Neutrophil (primary cell): ENCODE data around the gene IL1RN.

ENCODE experiments used
- H3K27ac ChIP-seq: fragments of 200-600 bp; sonication (generic); 2 replicates; pipeline ENCODE4 v1.5.1; 2016; ENCODE audit warnings: mild to moderate bottlenecking, moderate library complexity
- H3K27me3 ChIP-seq: fragments of 200-600 bp; sonication (generic); 2 replicates; pipeline ENCODE4 v1.6.0; 2016; ENCODE audit warnings: mild to moderate bottlenecking
- H3K36me3 ChIP-seq: fragments of 200-600 bp; sonication (generic); 2 replicates; pipeline ENCODE4 v1.5.1; 2017
- H3K4me1 ChIP-seq, 2 experiments: fragments of 200-600 bp in 1 of 2; sonication (generic) in 1 of 2; 1 replicate in 1 of 2; 2 replicates in 1 of 2; pipeline versions ENCODE4 v1.5.1 to v1.6.1; 2013 to 2016; ENCODE audit warnings: low read depth in 1 of 2, low read length in 1 of 2, mild to moderate bottlenecking in 1 of 2, moderate library complexity in 1 of 2; ENCODE audit not compliant: control insufficient read depth in 1 of 2, insufficient read depth in 1 of 2
- H3K4me3 ChIP-seq, 2 experiments: fragments of 200-600 bp in 1 of 2; sonication (generic) in 1 of 2; 1 replicate in 1 of 2; 2 replicates in 1 of 2; pipeline ENCODE4 v1.5.1; 2013 to 2016; ENCODE audit warnings: low read depth in 1 of 2, low read length in 1 of 2, mild to moderate bottlenecking in 1 of 2, moderate library complexity in 1 of 2
- H3K9me3 ChIP-seq: fragments of 200-600 bp; sonication (generic); 2 replicates; pipeline ENCODE4 v1.5.1; 2016
- TF ChIP-seq, protein P1 (sequence below): fragments of 200-600 bp; sonication (generic); IDR thresholded peaks from 2 replicates; pipeline ENCODE4 v1.5.1; 2016; ENCODE audit warnings: antibody characterized with exemption

Gene IL1RN

DNA sequence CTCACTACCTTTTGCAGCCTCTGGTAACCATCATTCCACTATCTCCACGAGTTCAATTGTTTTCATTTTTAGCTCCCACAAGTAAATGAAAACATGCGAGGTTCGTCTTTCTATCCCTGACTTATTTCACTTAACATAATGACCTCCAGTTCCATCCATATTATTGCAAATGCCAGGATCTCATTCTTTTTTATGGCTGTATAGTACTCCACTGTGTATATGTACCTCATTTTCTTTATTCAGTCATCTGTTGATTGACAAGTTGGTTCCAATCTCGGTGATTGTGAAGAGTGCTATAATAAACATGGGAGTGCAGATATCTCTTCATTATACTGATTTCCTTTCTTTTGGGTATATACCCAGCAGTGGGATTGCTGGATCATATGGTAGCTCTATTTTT, 16.9 kb downstream of the IL1RN start:
- H3K9me3 ChIP-seq: no peaks in the 10 kb centered on the region
- H3K4me3 ChIP-seq: no peak overlapping the region
- no peak overlapping the region for H3K27ac ChIP-seq
- no peaks in the 10 kb centered on the region for H3K4me1 ChIP-seq
- TF ChIP-seq, protein P1, sequence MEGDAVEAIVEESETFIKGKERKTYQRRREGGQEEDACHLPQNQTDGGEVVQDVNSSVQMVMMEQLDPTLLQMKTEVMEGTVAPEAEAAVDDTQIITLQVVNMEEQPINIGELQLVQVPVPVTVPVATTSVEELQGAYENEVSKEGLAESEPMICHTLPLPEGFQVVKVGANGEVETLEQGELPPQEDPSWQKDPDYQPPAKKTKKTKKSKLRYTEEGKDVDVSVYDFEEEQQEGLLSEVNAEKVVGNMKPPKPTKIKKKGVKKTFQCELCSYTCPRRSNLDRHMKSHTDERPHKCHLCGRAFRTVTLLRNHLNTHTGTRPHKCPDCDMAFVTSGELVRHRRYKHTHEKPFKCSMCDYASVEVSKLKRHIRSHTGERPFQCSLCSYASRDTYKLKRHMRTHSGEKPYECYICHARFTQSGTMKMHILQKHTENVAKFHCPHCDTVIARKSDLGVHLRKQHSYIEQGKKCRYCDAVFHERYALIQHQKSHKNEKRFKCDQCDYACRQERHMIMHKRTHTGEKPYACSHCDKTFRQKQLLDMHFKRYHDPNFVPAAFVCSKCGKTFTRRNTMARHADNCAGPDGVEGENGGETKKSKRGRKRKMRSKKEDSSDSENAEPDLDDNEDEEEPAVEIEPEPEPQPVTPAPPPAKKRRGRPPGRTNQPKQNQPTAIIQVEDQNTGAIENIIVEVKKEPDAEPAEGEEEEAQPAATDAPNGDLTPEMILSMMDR: no peak
- no peaks in the 10 kb centered on the region for H3K36me3 ChIP-seq
- H3K27me3 ChIP-seq: no peaks in the 10 kb centered on the region

DNA sequence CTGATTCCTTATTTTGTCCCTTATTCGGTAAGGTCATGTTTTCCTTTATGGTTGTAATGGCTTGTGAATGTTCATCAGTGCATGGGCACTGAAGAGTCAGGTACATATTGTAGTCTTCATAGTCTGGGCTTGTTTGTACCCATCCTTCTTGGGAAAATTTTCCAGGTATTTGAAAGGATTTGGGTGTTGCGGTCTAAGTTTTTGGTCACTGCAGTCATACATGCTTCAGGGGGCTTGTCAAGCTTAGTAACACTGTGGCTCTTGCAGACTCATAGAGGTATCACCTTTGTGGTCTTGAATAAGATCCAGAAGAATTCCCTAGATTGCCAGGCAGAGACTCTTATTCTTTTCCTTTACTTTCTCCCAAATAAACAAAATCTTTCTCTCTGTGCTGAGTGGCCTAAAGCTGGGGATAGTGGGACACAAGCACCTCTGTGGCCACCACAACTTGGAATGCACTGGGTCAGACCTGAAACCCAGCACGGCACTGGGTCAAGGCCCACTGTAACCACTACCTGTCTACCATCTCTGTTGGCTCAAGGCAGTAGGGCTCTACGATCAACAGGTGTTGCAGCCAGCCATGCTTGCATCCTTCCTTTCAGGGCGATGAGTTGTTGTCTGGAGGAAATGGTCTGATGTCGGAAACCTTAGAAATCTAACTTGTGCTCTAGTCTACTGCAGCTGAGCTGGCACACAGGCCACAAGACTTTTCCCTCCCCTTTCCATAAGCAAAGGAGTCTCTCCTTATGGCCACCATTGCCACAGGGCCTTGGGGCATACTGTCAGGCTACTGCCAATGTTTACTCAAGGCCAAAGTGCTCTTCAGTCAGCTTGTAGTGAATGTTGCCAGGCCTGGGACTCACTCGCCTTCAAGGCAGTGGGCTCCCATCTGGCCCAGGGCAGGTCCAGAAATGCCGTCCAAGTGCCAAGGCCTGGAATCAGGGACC, 21.5 kb downstream of the IL1RN start:
- Histone ChIP-seq H3K4me3 (no peak overlapping the region), H3K27ac (no peak overlapping the region), H3K9me3 (no peaks in the 10 kb centered on the region), H3K4me1 (peaks cover 8 to 10% of the 10 kb centered on the region in 2 experiments), H3K36me3 (no peaks in the 10 kb centered on the region), H3K27me3 (no peaks in the 10 kb centered on the region)
- TF ChIP-seq, protein P1: no peak

DNA sequence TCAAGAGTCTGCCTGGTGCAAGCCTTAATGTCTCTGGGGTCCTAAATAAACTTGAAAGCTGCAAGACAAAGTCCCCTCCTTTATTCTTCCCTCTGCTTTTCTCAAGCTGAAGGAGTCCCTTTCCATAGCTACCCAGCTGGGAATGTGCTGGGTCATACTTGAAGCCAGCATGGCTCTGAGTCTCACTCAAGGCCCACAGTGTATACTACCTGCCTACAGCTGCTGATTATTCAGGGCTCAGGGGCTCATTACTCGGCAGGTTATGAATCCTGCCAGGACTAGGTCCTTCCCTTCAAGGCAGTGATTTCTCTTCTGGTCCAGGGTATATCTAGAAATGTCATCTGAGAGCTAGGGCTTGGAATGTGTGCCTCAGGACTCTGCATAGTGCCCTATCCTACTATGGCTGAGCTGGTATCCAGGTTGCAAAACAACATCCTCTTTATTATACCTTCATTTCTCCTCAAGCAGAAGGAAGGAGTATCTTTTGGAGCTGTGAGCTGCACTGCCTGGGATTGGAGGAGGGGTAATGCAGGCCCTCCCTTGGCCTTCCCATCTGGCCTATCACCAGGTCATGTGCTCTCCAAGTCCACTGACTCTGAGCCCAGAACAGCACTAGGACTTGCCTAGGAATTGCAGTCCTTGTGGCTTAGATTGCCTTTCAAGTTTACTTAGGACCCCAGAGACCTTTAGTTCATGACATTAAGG, 22.3 kb downstream of the IL1RN start:
- H3K27ac ChIP-seq: no peak overlapping the region

DNA sequence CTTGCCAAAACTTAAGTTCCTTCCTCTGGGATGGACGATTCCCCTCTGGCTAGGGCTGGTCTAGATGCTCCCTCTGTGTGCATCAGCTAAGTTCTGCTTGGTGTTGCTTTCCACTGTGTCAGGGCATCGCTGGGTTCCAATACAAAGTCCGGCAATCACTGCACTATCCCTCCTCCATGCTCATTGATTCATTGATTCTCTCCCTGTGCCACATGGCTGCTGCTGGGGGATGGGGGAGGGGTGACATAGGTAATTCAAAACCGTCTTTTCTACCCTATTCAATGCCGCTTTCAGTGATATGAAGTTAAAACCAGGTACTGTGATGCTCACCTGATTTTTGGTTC, 22.8 kb downstream of the IL1RN start:
- H3K4me1 ChIP-seq: peaks cover 8 to 10% of the 10 kb centered on the region in 2 experiments
- no peak overlapping the region for H3K4me3 ChIP-seq
- peaks cover 8% of the 10 kb centered on the region for H3K27me3 ChIP-seq
- no peaks in the 10 kb centered on the region for H3K36me3 ChIP-seq
- TF ChIP-seq, protein P1: no peak
- no peaks in the 10 kb centered on the region for H3K9me3 ChIP-seq
- H3K27ac ChIP-seq: no peak overlapping the region

More for the DNA sequence above, 22.3 kb downstream of the IL1RN start:
- H3K9me3 ChIP-seq: no peaks in the 10 kb centered on the region
- H3K4me3 ChIP-seq: no peak overlapping the region
- peaks cover 3% of the 10 kb centered on the region for H3K27me3 ChIP-seq
- H3K36me3 ChIP-seq: no peaks in the 10 kb centered on the region
- peaks cover 8 to 10% of the 10 kb centered on the region in 2 experiments for H3K4me1 ChIP-seq
- TF ChIP-seq, protein P1: no peak

DNA sequence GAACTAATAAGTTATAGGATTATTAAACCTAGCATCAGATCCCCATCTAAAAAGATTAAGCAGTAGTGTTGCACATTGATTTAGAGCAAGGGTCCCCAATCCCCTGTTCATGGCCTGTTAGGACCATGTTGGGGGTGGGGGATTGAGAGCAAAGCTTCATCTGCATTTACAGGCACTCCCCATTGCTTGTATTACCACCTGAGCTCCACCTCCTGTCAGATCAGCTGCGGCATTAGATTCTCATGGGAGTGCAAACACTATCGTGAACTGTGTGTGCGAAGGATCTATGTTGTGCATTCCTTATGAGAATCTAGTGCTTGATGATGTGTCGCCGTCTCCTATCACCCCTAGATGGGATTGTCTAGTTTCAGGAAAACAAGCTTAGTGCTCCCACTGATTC, 27.9 kb downstream of the IL1RN start:
- TF ChIP-seq, protein P1: no peak
- no peak overlapping the region for H3K4me3 ChIP-seq
- no peaks in the 10 kb centered on the region for H3K9me3 ChIP-seq
- H3K4me1 ChIP-seq: peaks cover 19 to 24% of the 10 kb centered on the region in 2 experiments
- no peaks in the 10 kb centered on the region for H3K36me3 ChIP-seq
- no peak overlapping the region for H3K27ac ChIP-seq
- H3K27me3 ChIP-seq: peaks cover 53% of the 10 kb centered on the region
